K562 treated with DMSO at 1 percent for 4 hours (cell line): ENCODE data around the gene ALX4. TPM values are rescaled to one million over a fixed set of nuclear protein-coding genes. Genes with fewer than 3 reads are reported as not detected.

ENCODE experiments used
- total RNA-seq: library from RNA; unstranded; fragments of 300-600 nt; gene quantifications from 2 replicates; pipeline ENCODE4 v1.2.3, GENCODE V29; 2022; ENCODE audit not compliant: insufficient read depth

Gene ALX4
- total RNA-seq, result 0.46 and 0.65 TPM in 2 replicates

GRCh38 chr11:44309478-44310205, at the start of gene ALX4:
Gene ALX4 (minus strand): TSS chr11:44310139. CDS start chr11:44310062, 77 bp downstream.

Other genes with a start within 250 kb of the ALX4 start
- 12.0 and 16.5 TPM in 2 replicates for gene ACCS, start 243.9 kb downstream of the ALX4 start, total RNA-seq
- 46.6 and 47.0 TPM in 2 replicates for gene EXT2, start 214.5 kb downstream of the ALX4 start, total RNA-seq